HG02870 (cell line): ENCODE data around the gene FMNL2.

Experiments
- ATAC-seq: cut with Tn5 transposase; IDR thresholded peaks from one replicate; pipeline ENCODE4 v1.9.1; 2021; ENCODE audit warnings: mild to moderate bottlenecking, moderate library complexity; ENCODE audit not compliant: unreplicated experiment

FMNL2 gene

GRCh38 chr2:152489364-152489763 is 154.4 kb downstream of the FMNL2 start:
- ATAC-seq = no peak

- ATAC-seq = no peak
Observed at GRCh38 chr2:152490686-152491455, 155.9 kb downstream of the FMNL2 start.

GRCh38 chr2:152492131-152492530 is 157.2 kb downstream of the FMNL2 start:
- no peak for ATAC-seq

GRCh38 chr2:152492911-152493310 is 157.9 kb downstream of the FMNL2 start:
- no peak for ATAC-seq

- no peak for ATAC-seq
Observed at GRCh38 chr2:152493417-152493816, 158.4 kb downstream of the FMNL2 start.

GRCh38 chr2:152493945-152494528 is 159.1 kb downstream of the FMNL2 start:
- ATAC-seq = no peak

GRCh38 chr2:152496371-152496770 is 161.4 kb downstream of the FMNL2 start:
- ATAC-seq = no peak

GRCh38 chr2:152497481-152498052 is 162.6 kb downstream of the FMNL2 start:
- peak; percentile 63 for ATAC-seq

- ATAC-seq = no peak
Observed at GRCh38 chr2:152499331-152499816, 164.4 kb downstream of the FMNL2 start.

- no peak for ATAC-seq
Observed at GRCh38 chr2:152499896-152500735, 165.1 kb downstream of the FMNL2 start.

- ATAC-seq = no peak
Observed at GRCh38 chr2:152500772-152501171, 165.8 kb downstream of the FMNL2 start.

- ATAC-seq = no peak
Observed at GRCh38 chr2:152501666-152502065, 166.7 kb downstream of the FMNL2 start.

GRCh38 chr2:152504618-152505017 is 169.6 kb downstream of the FMNL2 start:
- ATAC-seq = no peak

GRCh38 chr2:152505495-152505906 is 170.5 kb downstream of the FMNL2 start:
- ATAC-seq = no peak

- ATAC-seq = no peak
Observed at GRCh38 chr2:152506843-152507242, 171.9 kb downstream of the FMNL2 start.

GRCh38 chr2:152507907-152508306 is 172.9 kb downstream of the FMNL2 start:
- ATAC-seq = no peak

- no peak for ATAC-seq
Observed at GRCh38 chr2:152508446-152508845, 173.5 kb downstream of the FMNL2 start.

GRCh38 chr2:152509772-152510491 is 175.0 kb downstream of the FMNL2 start:
- ATAC-seq = no peak

GRCh38 chr2:152510621-152511020 is 175.6 kb downstream of the FMNL2 start:
- no peak for ATAC-seq

- ATAC-seq = no peak
Observed at GRCh38 chr2:152511981-152512380, 177.0 kb downstream of the FMNL2 start.

GRCh38 chr2:152513029-152513428 is 178.1 kb downstream of the FMNL2 start:
- no peak for ATAC-seq
